ENCODE measurements around the gene BTF3.

- no peak for TF ChIP-seq CTCF (IDR thresholded peaks at IDR 0.05; ENCODE audit: low read length)
- no peak for TF ChIP-seq EZH2 (IDR thresholded peaks at IDR 0.05; ENCODE audit: borderline replicate concordance, low read length)
Observed at GRCh38 chr5:73506459-73506955, 8.3 kb downstream of the BTF3 start.

Measured in OCI-LY1 (cell line).